Tibial artery (tissue), 4 donors: Measurements from ENCODE around the gene VPS45.

ENCODE experiments used
- DNase-seq, 2 donors: peaks; one replicate each; pipeline ENCODE4 v3.0.0-alpha.2; 2019
- H3K27ac ChIP-seq, 2 donors: fragments of 200-600 bp; sonication (generic) in 1 of 2; 1 replicate in 1 of 2; 2 replicates in 1 of 2; pipeline ENCODE4 v1.5.1; 2018 to 2019; ENCODE audit warnings: mild to moderate bottlenecking in 1 of 2
- H3K27me3 ChIP-seq, 2 donors: fragments of 200-600 bp; sonication (generic) in 1 of 2; one replicate each; pipeline versions ENCODE4 v1.5.1 to v1.6.0; 2016 to 2019
- H3K36me3 ChIP-seq, 3 donors: fragments of 200-600 bp; sonication (generic) in 2 of 3; one replicate each; pipeline ENCODE4 v1.5.1; 2016 to 2019; ENCODE audit warnings: mild to moderate bottlenecking in 2 of 3
- H3K4me1 ChIP-seq, 4 donors: fragments of 200-600 bp; sonication (generic) in 2 of 4; 1 replicate in 3 of 4; 2 replicates in 1 of 4; pipeline ENCODE4 v1.5.1; 2016 to 2019
- H3K4me3 ChIP-seq, 2 donors: fragments of 200-600 bp; sonication (generic) in 1 of 2; 1 replicate in 1 of 2; 2 replicates in 1 of 2; pipeline ENCODE4 v1.5.1; 2018 to 2019; ENCODE audit warnings: mild to moderate bottlenecking in 2 of 2
- H3K9me3 ChIP-seq, 3 donors: fragments of 200-600 bp; sonication (generic) in 1 of 3; one replicate each; pipeline ENCODE4 v1.5.1; 2016 to 2019
- intact Hi-C: fragments of 100-400 bp; cut with DNase I; formaldehyde crosslinking; loops from one replicate; pipeline ENCODE4 v1.15.0; 2023; ENCODE audit warnings: low total_unique reads
- TF ChIP-seq, protein P1 (sequence below), 2 experiments: fragments of 200-600 bp in 1 of 2; fragments of 450-650 bp in 1 of 2; IDR thresholded peaks; one replicate each; pipeline ENCODE4 v1.5.1; 2017 to 2019; ENCODE audit warnings: antibody characterized with exemption in 2 of 2, mild to moderate bottlenecking in 1 of 2, moderate library complexity in 1 of 2

The VPS45 gene

DNA sequence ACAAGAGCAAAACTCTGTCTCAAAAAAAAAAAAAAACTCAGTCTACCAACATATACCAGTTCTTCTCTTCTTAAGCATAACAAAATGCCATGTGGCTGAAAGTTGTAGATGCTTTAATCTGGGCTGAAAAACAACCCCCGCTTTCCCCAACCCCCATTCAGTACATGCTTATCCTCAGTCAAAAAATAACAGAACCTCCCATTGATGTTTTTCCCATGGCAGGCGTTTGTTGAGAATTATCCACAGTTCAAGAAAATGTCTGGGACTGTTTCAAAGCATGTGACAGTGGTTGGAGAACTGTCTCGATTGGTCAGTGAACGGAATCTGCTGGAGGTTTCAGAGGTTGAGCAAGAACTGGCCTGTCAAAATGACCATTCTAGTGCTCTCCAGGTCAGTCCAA is 14.9 kb downstream of the VPS45 start:
- H3K36me3 ChIP-seq = peaks cover 27 to 56% (median 51%) of the 10 kb centered on the region in 3 donors
- H3K27ac ChIP-seq = peak overlapping the region in 1 of 2 donors; percentile 72
- H3K4me3 ChIP-seq = no peak overlapping the region

DNA sequence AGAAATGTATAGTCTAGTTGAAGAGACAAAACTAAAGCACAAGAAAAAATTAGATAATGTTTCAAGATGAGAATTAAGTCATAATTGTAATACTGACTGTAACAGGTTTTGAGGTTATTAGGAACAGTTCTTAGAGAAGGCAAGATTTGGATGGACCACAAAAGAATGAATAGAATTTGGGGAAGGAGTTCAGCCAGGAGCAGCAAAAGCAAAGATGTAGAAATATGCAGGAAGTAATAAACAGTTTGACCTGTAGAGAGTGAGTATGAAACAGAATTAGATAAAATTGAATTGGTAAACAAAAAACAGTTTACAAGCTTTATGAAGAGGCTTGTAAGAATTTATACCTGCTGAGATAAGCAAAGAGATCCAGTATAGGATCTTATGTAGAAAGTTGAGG is 16.3 kb downstream of the VPS45 start:
- intact Hi-C loops = no loop called here
- peak overlapping the region; percentile 41 to 72 for H3K27ac ChIP-seq

More for the DNA sequence above, 14.9 kb downstream of the VPS45 start:
- intact Hi-C loops = no loop called here
- no peak for DNase-seq
- Histone ChIP-seq H3K4me1 (peaks cover 0 to 38% (median 2%) of the 10 kb centered on the region in 4 donors), H3K9me3 (no peaks in the 10 kb centered on the region), H3K27me3 (no peaks in the 10 kb centered on the region)
- TF ChIP-seq, protein P1, sequence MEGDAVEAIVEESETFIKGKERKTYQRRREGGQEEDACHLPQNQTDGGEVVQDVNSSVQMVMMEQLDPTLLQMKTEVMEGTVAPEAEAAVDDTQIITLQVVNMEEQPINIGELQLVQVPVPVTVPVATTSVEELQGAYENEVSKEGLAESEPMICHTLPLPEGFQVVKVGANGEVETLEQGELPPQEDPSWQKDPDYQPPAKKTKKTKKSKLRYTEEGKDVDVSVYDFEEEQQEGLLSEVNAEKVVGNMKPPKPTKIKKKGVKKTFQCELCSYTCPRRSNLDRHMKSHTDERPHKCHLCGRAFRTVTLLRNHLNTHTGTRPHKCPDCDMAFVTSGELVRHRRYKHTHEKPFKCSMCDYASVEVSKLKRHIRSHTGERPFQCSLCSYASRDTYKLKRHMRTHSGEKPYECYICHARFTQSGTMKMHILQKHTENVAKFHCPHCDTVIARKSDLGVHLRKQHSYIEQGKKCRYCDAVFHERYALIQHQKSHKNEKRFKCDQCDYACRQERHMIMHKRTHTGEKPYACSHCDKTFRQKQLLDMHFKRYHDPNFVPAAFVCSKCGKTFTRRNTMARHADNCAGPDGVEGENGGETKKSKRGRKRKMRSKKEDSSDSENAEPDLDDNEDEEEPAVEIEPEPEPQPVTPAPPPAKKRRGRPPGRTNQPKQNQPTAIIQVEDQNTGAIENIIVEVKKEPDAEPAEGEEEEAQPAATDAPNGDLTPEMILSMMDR (IDR thresholded peaks at IDR 0.05) = no peak

DNA sequence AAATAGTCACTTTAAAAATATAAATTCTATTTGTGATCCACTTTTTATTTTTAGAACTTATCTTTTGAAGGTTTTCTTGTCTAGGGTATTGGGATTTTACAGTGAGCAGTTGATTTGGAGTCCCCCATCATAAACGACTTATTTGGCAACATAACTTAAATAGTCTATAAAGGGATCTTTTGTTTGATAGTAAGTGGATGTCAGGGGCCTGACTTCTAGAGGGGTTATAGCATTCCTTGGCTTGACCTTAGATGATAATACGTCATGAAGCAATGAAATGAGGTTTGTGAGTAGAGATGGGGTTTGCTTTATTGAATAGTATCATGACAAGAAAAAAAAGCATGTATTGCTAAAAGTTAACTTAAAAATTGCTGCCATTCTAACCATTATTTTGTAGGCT is 17.8 kb downstream of the VPS45 start:
- H3K9me3 ChIP-seq = no peaks in the 10 kb centered on the region
- no peaks in the 10 kb centered on the region for H3K27me3 ChIP-seq
- peak overlapping the region in 1 of 2 donors; percentile 72 for H3K27ac ChIP-seq
- peaks cover 0 to 38% (median 2%) of the 10 kb centered on the region in 4 donors for H3K4me1 ChIP-seq
- no peak for DNase-seq
- peaks cover 23 to 44% (median 42%) of the 10 kb centered on the region in 3 donors for H3K36me3 ChIP-seq
- no peak overlapping the region for H3K4me3 ChIP-seq
- intact Hi-C loops = no loop called here
- TF ChIP-seq, protein P1 (IDR thresholded peaks at IDR 0.05) = no peak

More for the DNA sequence above, 16.3 kb downstream of the VPS45 start:
- peaks cover 26 to 54% (median 47%) of the 10 kb centered on the region in 3 donors for H3K36me3 ChIP-seq
- H3K4me3 ChIP-seq = no peak overlapping the region
- H3K4me1 ChIP-seq = peaks cover 0 to 40% (median 2%) of the 10 kb centered on the region in 4 donors
- DNase-seq = no peak
- no peaks in the 10 kb centered on the region for H3K9me3 ChIP-seq
- TF ChIP-seq, protein P1 (IDR thresholded peaks at IDR 0.05) = no peak
- no peaks in the 10 kb centered on the region for H3K27me3 ChIP-seq

DNA sequence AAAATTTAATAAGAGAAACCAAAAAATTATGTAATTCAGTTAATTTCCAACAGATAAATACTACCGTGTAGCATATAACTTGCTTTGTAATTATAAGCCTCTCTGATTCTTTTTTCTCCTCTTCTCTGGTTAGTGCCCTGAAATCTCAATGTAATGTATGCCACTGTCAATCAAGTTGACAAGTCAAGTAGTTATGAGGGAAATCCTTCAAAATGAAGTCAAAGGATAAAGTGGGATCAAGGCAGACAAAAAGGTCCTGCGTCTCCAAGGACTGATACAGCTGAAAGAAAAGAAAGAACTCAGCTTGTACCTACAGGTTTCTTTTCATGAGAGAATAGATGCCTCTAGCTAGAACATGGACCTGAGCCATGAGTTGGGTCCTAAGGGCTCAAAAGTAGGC is 19.8 kb downstream of the VPS45 start:
- H3K36me3 ChIP-seq = peaks cover 31 to 37% (median 37%) of the 10 kb centered on the region in 3 donors
- H3K9me3 ChIP-seq = no peaks in the 10 kb centered on the region
- DNase-seq = no peak
- H3K4me3 ChIP-seq = no peak overlapping the region
- H3K27ac ChIP-seq = peak overlapping the region in 1 of 2 donors; percentile 21
- TF ChIP-seq, protein P1 (IDR thresholded peaks at IDR 0.05) = no peak
- H3K27me3 ChIP-seq = no peaks in the 10 kb centered on the region
- intact Hi-C loops = no loop called here
- H3K4me1 ChIP-seq = peaks cover 0 to 23% (median 2%) of the 10 kb centered on the region in 4 donors

DNA sequence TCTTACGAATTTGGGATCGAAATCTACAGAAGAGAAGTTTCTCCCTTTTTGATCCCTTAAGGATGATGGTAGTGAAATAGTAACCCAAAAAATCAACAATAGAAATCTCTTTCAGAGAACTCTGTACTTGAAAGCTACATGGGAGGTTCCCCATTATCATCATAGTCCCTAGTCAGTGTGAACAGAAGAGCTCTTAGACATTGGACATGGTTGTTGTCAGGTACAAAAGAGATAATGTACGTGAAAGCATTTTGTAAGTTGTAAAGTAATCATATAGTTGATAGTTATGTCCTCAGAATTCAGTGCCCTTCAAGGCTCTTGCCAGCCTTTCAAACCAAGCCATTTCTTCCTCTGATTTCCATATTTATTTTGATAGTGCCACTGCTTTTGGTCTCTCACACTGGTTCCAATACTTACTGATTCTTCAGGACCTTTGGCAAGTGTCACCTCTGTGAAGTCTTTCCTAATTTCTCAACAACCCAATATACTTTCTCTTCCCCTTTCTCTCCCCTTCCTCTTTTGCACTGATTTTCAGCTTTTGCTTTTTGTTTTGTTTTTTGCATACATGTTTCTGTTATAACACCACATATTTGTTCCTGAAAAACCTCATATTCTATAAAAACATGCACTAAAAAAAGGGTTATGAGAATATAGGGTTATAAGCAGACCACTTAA is 22.4 kb downstream of the VPS45 start:
- Histone ChIP-seq H3K4me3 (no peak overlapping the region), H3K27me3 (no peaks in the 10 kb centered on the region), H3K27ac (no peak overlapping the region), H3K36me3 (peaks cover 26 to 35% (median 27%) of the 10 kb centered on the region in 3 donors), H3K9me3 (no peaks in the 10 kb centered on the region), H3K4me1 (peaks cover 0 to 29% (median 6%) of the 10 kb centered on the region in 4 donors)
- DNase-seq = no peak
- intact Hi-C loops = loop anchor here (10.0 kb wide), 1 partner anchor 55 kb away; the partner anchor contains the start of gene PLEKHO1
- TF ChIP-seq, protein P1 (IDR thresholded peaks at IDR 0.05) = no peak
